GM19395 (cell line): ENCODE results near the gene PLIN1.
A peak's percentile ranks its signal among the peaks of the same experiment; 100 is the strongest.

Experiments
- ATAC-seq: cut with Tn5 transposase; IDR thresholded peaks from one replicate; pipeline ENCODE4 v1.9.1; 2021; ENCODE audit warnings: mild to moderate bottlenecking, moderate library complexity; ENCODE audit not compliant: unreplicated experiment

The PLIN1 gene

DNA sequence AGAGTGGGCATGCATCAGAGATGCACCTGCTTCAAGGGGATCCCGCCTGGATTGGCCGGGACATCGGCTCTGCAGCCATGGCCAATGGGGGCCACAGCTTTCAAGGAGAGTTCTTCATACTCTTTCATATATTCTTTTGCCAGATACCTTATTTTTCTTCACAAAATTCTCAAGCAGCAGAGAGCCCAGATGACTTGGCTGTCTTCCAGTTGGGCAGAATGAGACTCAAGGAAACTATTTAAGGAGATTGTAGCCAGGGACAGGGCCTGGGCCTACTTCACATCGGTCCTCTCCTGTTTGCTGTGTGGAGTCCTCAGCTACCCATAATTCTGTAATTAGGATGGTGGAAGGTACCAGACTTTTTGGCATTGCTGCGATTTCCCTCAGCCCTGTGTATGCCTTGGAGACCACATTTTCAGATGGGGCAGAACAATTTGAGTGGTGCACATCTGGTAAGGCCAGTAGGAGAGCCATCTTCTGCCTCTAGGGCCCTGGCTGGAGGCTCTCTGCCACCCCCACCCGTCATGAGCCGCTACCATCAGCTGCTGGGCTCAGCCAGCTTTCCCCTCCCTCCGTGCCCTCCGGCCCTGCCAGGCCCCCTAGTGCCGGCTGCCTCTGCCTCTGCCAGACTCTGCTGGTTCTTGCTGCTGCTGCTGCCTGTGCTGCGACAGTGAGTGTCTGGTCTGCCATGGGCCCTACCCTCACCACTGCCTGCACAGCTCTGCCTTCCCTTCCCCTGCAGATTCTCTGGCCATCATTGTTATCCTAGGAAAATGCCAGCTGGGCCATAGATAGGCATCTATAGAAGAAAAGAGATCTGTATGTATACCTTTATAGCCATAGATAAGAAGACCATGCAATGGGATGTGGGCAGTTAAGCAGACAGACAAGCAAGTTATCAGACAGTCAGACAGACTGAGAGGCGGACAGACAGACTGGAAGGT is 6.7 kb downstream of the PLIN1 start:
- ATAC-seq, result no peak

DNA sequence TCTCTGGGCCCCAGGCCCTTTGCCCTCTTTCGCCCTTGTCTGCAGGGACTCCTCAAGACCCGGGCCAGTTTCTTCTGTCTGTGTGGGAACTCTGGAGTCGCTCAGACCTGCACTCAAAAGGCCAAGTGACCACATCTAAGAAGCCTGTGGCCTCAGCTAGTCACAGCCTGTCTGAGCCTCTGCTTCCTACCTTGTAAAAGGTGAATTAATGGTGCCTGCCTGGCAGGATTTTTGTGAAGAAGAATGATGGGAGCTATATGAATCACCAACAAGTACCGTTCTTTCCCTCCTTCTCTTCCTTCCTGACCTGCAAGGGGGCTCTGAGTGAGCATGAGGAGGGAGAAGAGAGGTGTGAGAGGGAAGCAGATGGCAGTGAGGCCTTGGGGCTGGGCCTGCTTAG is 7.5 kb downstream of the PLIN1 start:
- ATAC-seq, result no peak

DNA sequence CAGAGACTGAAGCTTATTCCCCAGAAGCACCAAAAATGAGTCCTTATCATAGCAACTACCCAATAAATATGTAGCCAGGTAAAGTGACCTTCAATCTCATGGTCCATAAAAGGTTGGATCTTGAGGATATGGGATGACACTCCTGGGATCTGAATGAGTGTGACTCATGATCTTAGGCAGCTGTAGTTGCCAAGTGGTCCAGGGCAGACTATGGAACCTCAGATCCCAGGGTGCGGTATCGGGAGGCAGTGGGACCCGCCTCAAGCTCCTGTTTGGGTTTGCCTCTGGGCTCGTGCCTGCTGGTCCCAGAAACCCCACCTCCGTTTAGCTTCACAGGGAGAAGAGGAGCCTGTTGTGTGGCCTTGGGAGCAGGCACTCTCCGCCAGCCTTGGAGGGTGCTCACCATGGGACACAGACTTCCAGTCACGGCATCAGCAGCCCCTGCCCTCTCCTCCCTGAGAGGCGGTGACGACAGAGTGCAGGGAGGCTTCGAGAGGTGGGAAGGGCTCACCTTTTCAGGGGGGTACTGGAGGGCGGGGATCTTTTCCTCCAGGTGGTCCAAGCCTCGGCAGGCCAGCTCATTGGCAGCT is 8.1 kb downstream of the PLIN1 start:
- no peak for ATAC-seq

DNA sequence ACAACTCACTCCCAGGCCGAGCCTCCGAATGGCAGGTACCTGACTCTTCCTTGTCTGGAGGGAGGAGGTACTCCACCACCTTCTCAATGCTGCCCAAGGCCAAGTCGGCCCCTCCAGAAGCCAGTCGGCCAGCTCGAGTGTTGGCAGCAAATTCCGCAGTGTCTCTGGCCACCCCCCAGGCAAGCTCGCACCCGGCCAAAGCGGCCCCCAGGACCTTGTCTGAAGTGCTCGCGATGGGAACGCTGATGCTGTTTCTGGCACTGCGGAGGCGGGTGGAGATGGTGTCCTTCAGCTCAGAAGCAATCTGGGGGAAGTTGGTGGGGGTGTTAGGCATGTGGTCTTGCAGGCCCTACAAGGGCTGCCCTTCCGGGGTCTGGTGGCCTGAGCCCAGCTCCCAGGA is 9.2 kb downstream of the PLIN1 start:
- no peak for ATAC-seq

DNA sequence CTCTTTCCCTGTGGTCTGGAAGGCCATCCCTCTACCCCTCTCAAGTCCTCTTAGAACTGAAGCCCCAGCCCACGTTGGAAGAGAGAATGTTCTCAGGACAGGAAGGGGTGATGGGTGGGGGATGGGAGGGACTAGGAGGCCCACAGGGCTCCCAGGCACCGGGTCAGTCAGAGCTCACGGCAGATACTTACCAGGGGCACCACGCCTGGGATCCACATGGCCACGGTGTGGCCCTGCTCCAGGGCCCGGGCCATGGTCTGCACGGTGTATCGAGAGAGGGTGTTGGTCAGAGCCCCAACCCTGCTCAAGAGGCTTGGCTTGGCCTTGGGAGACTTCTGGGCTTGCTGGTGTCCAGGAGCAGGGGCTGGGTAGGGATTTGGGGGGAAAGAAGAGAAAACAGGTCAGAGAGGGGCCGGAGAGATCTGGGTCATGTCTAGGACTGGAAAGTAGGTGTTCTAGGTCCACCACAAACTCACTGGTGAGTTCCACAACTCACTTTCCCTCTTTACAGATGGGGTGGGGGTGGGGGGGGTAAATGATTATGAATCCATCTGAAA is 9.8 kb downstream of the PLIN1 start:
- ATAC-seq, result no peak

DNA sequence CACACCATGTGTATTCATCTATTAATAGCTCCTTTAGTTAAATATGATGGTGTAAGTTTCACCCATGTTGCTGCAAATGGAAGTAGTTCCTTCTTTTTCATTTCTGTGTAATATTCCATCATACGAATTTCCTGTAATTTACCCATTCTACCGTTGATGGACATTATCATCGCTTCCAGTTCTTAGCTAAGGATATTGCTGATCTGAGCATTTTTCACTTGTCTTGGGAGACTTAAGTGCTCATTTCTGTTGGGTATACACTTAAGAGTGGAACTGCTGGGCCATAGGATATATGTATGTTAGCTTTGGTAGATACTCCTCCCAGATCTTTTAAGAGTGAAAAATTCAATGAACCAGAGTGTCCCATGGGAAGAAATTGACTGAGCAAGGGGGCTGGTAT is 11.0 kb downstream of the PLIN1 start:
- ATAC-seq, result no peak

DNA sequence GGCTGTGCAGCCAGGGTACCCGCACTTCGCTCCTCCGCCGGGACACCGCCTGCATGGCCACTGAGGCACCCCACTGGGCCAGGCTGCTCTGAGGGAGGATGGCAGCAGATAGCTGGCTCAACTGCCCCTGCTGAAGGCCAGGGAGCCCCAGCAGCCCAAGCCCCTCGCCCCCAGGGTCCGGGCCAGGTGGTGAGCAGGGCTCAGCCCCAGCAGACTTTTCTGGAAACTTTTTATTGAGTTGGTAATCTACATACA is 11.5 kb downstream of the PLIN1 start:
- no peak for ATAC-seq

DNA sequence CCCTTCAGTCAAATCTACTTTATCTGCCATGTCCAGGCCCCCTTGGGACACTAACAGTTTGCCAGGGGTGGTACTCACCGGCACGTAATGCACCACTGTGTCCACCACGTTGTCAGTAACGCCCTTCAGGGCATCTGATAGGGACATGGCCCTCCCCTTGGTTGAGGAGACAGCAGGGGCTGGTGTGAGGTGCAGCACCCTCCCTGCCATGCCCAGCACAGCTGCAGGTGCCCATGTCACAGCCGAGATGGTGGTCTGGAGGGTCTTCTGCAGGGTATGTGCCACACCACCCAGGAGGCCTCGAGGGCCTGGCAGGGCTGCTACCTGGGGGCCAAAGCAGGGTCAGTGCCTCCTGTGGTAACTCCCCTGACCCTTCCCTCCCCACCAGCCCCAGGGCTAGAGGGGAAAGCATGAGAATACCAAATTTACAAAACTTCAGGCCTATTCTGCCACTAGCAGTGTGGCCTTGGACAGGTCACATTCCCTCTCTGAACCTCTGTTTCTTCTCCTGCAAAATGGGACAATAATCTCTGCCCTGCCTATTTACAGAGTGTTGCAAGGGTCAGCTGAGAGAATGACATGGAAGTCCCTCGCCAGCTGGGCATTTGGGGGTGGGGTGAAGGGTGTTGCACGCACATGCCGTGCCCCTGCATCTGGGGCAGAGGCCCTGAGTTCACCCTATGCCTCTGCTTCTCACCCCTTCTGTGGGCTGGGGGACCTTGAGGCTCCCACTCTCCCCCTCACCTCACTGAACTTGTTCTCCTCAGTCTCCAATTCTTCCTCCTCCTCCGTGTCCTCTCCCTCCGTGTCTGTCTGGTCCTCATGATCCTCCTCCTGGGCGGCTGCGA is 12.1 kb downstream of the PLIN1 start:
- ATAC-seq, result no peak

DNA sequence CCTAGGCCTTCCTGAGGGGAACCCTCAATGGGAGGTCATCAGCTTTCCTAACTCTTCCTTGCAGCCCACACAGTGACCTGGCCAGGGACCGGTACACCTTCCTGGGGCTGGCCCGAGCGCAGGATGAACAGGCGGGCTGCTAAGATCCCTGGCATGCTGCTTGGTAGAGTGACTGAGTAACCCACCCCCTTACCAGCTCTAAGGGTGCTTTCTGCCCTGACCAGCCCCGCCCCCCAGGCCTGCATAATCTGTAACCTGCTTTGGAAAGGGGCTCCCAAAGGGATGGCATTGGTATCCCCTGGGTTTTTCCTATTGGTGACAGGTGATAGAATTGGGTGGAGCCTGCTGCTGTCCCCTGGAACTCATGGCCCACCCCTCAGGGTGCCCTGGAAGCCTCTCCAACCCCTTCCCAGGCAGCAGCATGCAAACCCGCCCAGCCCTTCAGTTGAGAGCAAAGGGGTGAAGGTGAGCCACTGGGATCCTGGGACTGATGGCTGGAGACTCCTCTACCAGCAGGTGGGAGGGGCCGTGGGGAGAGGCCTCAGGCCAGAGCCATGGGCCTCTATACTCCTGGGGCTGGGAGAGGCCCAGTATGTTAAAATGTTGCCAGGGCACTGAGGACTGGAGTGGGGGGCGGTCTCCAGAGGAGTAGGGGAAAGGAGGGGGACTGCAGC is 12.8 kb downstream of the PLIN1 start:
- ATAC-seq, result no peak

DNA sequence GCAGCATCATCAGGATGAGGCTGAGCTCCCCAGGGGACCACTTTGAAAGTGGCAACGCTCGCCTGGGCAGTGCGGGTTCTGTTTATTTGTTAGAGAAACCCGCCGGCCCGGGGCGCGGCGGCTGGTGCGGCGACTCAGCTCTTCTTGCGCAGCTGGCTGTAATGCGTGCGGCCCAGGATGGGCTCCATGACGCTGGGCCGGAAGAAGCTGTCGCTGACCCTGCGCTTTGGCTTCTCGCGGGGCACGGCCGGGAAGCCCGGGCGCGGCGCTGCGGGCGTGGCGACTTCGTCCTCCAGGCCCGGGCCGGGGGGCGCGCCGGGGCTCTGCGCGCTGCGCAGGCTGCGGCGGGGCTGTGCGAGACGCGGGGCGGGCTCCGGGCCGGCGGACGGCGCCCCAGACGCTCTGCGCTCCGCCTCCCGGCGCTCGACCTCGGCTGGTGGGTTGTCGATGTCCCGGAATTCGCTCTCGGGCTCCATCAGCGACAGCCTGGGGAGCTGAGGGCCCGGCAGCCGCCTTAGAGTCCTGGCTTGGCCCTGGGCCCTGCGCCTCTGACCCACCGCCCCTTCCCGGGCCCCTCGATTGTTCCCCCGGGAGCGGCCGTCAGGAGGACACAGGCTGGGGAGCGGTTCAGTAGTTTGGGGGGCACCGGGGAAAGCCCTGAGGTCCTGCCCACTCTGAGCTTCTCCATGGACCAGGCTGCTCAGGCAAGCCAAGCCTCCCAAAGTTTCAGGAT is 13.6 kb downstream of the PLIN1 start:
- ATAC-seq, result peak; percentile 54

DNA sequence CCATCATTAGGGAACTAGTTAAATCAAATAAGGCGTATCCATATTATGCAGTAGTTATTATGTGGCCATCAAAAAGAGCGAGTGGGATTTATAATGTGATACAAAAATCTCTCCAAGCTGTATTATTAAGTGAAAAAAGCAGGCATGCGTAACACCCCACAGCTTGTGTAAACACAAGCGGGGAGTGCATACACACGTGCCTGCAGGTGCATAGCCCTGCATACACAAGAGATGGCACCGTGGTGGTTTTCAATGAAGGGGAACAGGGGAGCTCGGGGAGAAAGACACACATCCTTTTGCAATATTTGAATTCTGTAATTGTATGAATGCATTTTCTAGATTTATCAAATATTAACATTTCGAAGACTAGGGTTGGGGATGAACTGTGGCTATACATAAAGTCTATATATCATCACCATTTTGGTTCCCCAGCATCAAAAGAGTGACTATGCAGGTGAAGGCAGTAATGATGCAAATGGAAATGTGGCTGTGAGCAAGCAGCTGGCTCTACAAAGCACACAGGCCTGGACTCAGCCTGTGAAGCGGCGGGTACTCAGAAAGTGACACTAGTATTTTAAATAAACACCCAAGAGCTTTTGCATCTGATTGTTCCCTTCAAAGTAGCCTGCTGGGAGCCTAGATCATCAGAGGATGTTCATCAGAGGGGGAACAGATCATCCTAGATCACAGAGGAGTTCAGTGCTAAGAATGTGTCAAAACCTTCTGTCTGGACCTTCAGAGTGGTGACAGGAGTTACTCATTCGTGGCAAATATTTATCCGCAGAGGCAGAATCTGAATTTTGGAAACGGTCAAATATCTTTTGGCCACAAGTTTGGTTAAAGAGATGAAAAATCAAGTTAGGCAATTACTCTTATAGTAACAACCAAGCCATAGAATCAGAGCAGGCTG is 14.5 kb downstream of the PLIN1 start:
- no peak for ATAC-seq

DNA sequence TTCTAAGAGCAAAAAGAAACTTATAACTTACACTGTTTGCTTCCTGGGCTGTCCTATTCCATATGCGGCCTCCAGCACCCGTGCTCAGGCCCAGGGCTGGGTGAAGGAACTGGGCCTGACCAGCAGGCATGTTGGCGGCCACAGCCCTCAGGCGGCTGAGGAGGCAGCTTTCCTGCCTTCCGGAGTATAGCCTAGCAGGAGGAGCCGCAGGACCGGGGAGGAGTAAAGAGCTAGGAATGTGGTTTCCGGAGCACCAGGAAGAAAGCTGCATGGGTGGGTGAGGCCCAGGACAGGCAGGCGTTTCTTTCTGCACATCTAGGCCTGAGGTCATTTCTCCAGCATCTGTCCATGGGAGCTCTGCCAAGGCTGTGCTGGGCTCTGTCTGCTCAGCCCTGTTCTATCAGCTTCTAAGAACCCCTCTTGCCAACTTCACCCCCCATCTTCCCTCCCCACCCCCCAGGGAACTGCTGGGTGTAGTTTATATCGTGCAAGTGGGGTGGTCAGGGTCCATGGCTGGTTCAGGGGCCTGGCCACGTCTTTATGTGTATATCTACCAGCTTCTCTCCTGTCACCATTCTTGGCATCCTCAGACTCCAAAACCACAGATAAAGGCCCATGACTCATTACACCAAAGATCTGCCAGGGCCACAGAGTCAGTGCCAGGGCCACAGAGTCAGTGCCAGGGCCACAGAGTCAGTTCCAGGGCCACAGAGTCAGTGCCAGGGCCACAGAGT is 16.1 kb downstream of the PLIN1 start:
- ATAC-seq, result no peak

DNA sequence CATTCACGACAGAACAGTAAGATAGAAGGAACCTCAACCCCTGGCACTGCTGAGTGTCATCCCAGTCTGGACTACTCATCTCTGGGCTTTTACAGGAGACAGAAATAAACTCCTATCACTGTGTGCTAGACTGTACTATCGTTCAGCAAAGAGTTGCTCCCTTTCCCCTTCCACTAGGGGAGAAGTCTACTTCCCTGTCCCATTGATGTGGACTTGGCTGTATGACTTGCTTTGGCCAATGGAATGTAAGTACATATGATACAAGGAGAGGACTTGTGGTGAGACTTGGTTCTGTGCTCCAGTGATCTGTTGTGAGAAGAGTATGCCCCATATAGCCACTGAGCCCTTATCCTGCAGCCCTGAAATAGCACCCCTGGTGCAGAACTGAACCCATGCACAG is 18.6 kb downstream of the PLIN1 start:
- no peak for ATAC-seq

DNA sequence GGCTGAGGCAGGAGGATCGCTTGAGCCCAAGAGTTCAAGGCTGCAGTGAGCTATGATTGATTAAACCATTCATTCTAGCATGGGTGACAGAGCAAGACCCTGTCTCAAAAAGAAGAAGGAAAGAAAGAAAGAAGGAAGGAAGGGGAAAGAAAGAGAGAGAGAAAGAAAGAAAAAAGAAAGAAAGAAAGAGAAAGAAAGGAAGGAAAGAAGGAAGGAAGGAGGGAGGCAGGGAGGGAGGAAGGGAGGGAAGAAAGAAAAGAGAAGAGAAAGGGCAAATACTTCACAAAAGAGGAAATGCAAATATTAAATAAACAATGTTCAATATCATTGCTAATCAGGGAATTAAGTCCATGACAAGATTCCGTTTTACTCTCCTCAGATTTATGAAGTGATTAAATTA is 19.9 kb downstream of the PLIN1 start:
- no peak for ATAC-seq

DNA sequence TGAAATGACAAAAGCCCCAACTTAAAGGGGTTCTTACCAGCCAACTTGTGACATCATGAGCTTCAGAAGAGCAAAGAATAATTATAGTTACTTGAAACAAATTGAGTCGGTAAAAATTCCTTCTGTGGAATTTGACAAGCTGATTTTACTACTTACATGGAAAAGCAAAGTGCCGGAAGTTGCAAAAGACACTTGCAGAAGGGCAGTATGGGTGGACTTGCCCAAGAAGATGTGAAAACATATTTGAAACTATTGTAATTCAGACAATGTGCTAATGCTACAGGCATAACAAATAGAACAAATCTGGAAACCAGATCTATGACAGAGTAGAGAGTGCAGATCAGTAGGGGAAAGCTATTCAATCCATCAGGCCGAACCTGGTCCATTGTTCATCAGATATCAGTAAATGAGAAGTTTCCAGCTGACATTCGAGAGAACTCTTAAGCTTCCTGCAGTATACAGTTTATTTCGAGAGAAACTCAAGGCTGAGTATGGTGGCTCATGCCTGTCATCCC is 21.4 kb downstream of the PLIN1 start:
- no peak for ATAC-seq

DNA sequence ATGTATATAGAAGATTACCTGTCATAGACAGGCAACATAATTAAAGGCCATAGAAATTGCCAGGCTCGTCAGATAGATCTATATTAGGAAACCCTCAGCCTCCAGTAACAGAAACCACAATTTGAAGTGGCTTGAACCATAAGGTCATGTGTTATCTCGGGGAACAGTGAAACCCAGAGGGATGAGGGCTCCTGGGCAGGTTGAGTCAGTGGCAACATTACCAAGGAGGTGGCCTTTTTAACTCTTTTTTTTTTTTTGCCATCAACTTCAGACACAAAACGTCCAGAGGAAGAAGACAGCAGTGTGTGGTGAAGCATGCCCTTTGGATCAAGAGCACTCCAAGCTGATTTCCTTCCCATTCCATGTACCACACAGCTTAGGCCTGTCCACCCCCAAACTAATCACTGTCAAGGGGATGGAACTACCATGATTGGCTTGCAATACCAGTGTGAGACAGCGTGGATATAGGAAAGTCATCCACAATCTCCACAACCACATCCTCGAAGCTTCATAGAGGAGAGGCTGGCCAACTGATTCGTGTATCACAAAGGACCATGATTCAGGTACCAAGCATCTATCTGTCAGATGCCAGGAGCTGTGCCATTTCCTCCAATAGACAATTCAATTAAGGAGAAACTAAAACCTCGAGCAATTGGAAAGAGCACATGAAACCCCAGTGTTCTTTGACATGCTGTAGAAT is 22.9 kb downstream of the PLIN1 start:
- ATAC-seq, result no peak

DNA sequence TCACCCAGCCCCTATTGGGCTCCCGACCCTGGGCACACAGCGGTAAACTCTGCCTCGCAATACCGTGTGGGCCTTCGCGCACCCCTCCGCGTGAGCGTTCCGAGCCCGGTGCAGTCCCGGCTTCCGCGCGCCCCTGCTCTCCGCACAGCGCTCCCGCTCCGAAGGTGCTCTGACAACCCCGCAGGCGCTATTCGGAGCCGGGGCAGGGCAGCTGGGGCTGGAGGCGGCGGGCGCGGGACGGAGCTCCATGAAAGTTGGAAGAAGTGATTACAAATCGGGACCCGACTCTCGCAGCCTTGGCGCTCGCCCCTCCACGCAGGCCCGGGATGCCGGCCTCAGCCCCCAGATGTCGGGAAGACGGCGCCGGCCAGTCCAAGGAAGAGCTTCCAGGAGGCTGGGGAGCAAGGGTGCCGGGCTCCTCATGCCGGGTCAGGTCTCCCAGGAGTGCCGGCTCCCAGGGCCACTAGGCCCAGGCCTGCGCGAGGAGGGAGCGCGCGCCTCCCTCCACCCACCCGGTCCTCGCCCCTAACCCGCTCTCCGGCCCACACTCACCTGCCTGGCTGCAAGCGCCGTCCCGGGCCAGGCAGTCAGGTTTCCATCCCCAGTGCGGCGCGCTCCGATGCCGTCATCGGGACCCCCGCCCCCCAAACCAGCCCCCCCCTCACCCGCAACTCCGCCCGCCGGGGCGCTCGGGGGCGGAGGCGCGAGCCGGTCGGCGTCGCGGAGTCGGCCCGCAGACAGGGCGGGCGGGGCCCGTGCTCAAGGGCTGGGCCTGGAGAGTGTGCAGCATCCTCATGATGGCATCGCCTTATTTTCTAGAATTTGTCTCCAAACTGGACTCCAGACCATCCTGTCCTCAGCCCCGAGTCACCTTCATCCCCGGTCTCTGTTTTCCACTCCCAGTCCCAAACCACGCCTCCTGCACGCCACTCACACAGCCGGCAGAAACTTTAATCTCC is 24.0 kb downstream of the PLIN1 start, which contains the start of gene KIF7:
Gene KIF7, minus strand, starts transcription at position 621 of the 959 bp plus-strand sequence. CDS start 2,537 bp downstream, outside the sequence.
- no peak for ATAC-seq
